Upper lobe of left lung (tissue), 6 donors: ENCODE data around the gene CACHD1. TPM values are rescaled to one million over a fixed set of nuclear protein-coding genes. Genes with fewer than 3 reads are reported as not detected.
A peak's percentile ranks its signal among the peaks of the same experiment; 100 is the strongest.

Source experiments
- ATAC-seq, 2 donors: fragments of 200-7000 bp; cut with Tn5 transposase; one replicate each; pipeline ENCODE4 v1.9.1; 2022; ENCODE audit warnings: mild to moderate bottlenecking in 2 of 2, moderate library complexity in 2 of 2; ENCODE audit not compliant: low FRiP score in 2 of 2
- DNase-seq, 2 donors: peaks; one replicate each; pipeline ENCODE4 v3.0.0-alpha.2; 2019 to 2020
- H3K27ac ChIP-seq, 4 donors: fragments of 200-600 bp; sonication (generic); one replicate each; pipeline ENCODE4 v1.5.1; 2016 to 2019
- H3K27me3 ChIP-seq, 4 donors: fragments of 200-600 bp; sonication (generic); one replicate each; pipeline ENCODE4 v1.5.1; 2017 to 2019
- H3K36me3 ChIP-seq, 4 donors: fragments of 200-600 bp; sonication (generic); one replicate each; pipeline ENCODE4 v1.5.1; 2016 to 2019
- H3K4me1 ChIP-seq, 4 donors: fragments of 200-600 bp; sonication (generic); one replicate each; pipeline ENCODE4 v1.5.1; 2018 to 2019
- H3K4me3 ChIP-seq, 4 donors: fragments of 200-600 bp; sonication (generic); one replicate each; pipeline ENCODE4 v1.5.1; 2017 to 2019; ENCODE audit warnings: mild to moderate bottlenecking in 2 of 4, moderate library complexity in 1 of 4
- H3K9me3 ChIP-seq, 4 donors: fragments of 200-600 bp; sonication (generic); one replicate each; pipeline ENCODE4 v1.5.1; 2018 to 2019
- CTCF ChIP-seq, 6 experiments: fragments of 450-650 bp in 4 of 6; fragments of 200-600 bp in 2 of 6; sonication (generic) in 2 of 6; IDR thresholded peaks; one replicate each; pipeline ENCODE4 v1.5.1; 2016 to 2019; ENCODE audit warnings: antibody characterized with exemption in 6 of 6
- EP300 ChIP-seq, 4 donors: sonication (generic); formaldehyde crosslinking; IDR thresholded peaks; one replicate each; pipeline ENCODE4 v1.5.1; 2017; ENCODE audit warnings: antibody characterized with exemption in 4 of 4, control low read depth in 2 of 4
- POLR2A ChIP-seq, 4 donors: fragments of 450-650 bp; IDR thresholded peaks; one replicate each; pipeline ENCODE4 v1.5.1; 2016 to 2017; ENCODE audit warnings: antibody characterized with exemption in 4 of 4, mild to moderate bottlenecking in 2 of 4
- POLR2AphosphoS5 ChIP-seq, 2 donors: sonication (generic); formaldehyde crosslinking; IDR thresholded peaks; one replicate each; pipeline ENCODE4 v1.5.1; 2017; ENCODE audit warnings: antibody characterized with exemption in 2 of 2
- WGBS, 2 donors: methylation state at CpG; one replicate each; pipeline ENCODE4 v1.1.5; 2017 to 2018; 5-methylcytosine and 5-hydroxymethylcytosine counted together
- total RNA-seq, 6 donors: library from RNA; depleted of rRNA in 4 of 6; stranded (reverse); fragments of >200 nt in 4 of 6; gene quantifications; one replicate each; pipeline versions ENCODE4 v1.1.0 to v1.2.1, GENCODE V29; 2016 to 2021
- donor health status: DM: no; HTN: no; CAD: no; lungs with moderate emphysema.
- donor health status: DM: no; HTN: yes; CAD: no; lungs with severe emphysema.

The CACHD1 gene
- total RNA-seq, 6 donors from 2014 or later, result 7.3 to 26.3 (median 22.9) TPM

DNA sequence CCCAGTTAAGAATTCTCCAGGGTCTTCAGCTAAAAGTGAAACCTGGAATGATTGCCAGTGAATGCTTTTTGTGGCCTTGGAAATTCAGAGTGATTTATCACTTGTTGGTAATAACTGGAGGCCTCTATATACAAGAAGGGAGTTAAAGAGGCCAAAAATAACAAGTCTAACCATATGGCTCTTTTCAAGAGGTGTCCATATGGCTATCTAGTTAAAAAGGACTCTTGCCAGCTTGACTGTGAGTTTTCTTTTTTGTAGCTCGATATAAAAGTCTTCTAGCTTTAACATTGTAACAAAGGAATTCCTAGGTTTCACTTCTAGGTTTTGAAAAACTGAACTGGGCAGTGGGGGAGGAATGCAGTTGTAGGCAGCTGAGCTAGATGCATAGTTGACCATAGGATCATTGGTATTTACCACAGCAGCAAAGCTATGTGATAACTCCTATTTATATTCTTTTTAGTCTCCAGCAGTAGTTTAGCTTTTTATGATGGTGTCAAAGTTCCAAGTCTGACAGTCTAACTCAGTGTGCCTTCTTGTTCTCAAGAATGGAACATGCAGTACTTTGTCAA is 44.4 kb downstream of the CACHD1 start:
- Histone ChIP-seq H3K9me3 (no peaks in the 10 kb centered on the region), H3K27me3 (no peaks in the 10 kb centered on the region), H3K4me3 (no peak overlapping the region), H3K4me1 (peaks cover 40 to 67% (median 59%) of the 10 kb centered on the region in 4 donors), H3K36me3 (no peaks in the 10 kb centered on the region), H3K27ac (peak overlapping the region in 3 of 4 donors; percentile 14 to 70 (median 47))
- DNase-seq (no peak), ATAC-seq (no peak)
- WGBS, 2 donors, result 4 to 6% methylated on average over 1 of the region's 1 CpG
- TF ChIP-seq POLR2A (IDR thresholded peaks at IDR 0.05) (no peak), EP300 (IDR thresholded peaks at IDR 0.05) (no peak), POLR2AphosphoS5 (IDR thresholded peaks at IDR 0.05) (no peak), CTCF (IDR thresholded peaks at IDR 0.05) (no peak)

GRCh38 chr1:64515427-64515826 is 45.5 kb downstream of the CACHD1 start:
- no peak overlapping the region for H3K4me3 ChIP-seq
- no peaks in the 10 kb centered on the region for H3K27me3 ChIP-seq
- ATAC-seq (peak in 1 of 2 donors; percentile 70), DNase-seq (peak in 1 of 2 donors; percentile 79)
- H3K27ac ChIP-seq, result no peak overlapping the region
- 29 to 54% methylated on average over 1 of the region's 1 CpG for WGBS, 2 donors
- H3K4me1 ChIP-seq, result peaks cover 46 to 71% (median 68%) of the 10 kb centered on the region in 4 donors
- no peaks in the 10 kb centered on the region for H3K9me3 ChIP-seq
- no peaks in the 10 kb centered on the region for H3K36me3 ChIP-seq
- TF ChIP-seq CTCF (IDR thresholded peaks at IDR 0.05) (no peak), POLR2A (IDR thresholded peaks at IDR 0.05) (no peak), POLR2AphosphoS5 (IDR thresholded peaks at IDR 0.05) (no peak), EP300 (IDR thresholded peaks at IDR 0.05) (no peak)

- Histone ChIP-seq H3K36me3 (no peaks in the 10 kb centered on the region), H3K27ac (no peak overlapping the region), H3K27me3 (no peaks in the 10 kb centered on the region), H3K4me1 (peaks cover 40 to 66% (median 66%) of the 10 kb centered on the region in 4 donors), H3K4me3 (no peak overlapping the region), H3K9me3 (no peaks in the 10 kb centered on the region)
- no peak for TF ChIP-seq CTCF (IDR thresholded peaks at IDR 0.05)
- TF ChIP-seq EP300 (IDR thresholded peaks at IDR 0.05), result no peak
- TF ChIP-seq POLR2A (IDR thresholded peaks at IDR 0.05), result no peak
- no peak for TF ChIP-seq POLR2AphosphoS5 (IDR thresholded peaks at IDR 0.05)
- DNase-seq (no peak), ATAC-seq (peak in 1 of 2 donors; percentile 10)
- 55 to 65% methylated on average over 7 of the region's 7 CpGs for WGBS, 2 donors
Measured at GRCh38 chr1:64516301-64516700, 46.4 kb downstream of the CACHD1 start.

- Histone ChIP-seq H3K27me3 (no peaks in the 10 kb centered on the region), H3K4me1 (peaks cover 40 to 60% (median 59%) of the 10 kb centered on the region in 4 donors), H3K27ac (no peak overlapping the region), H3K36me3 (no peaks in the 10 kb centered on the region), H3K4me3 (no peak overlapping the region), H3K9me3 (no peaks in the 10 kb centered on the region)
- DNase-seq, result no peak
- peak in 1 of 2 donors; percentile 63 for ATAC-seq
- no peak for TF ChIP-seq POLR2AphosphoS5 (IDR thresholded peaks at IDR 0.05)
- no peak for TF ChIP-seq EP300 (IDR thresholded peaks at IDR 0.05)
- TF ChIP-seq CTCF (IDR thresholded peaks at IDR 0.05), result no peak
- TF ChIP-seq POLR2A (IDR thresholded peaks at IDR 0.05), result no peak
- 77 to 86% methylated on average over 2 of the region's 2 CpGs for WGBS, 2 donors
Measured at GRCh38 chr1:64516803-64517568, 47.1 kb downstream of the CACHD1 start.
